ENCODE data around the gene ELOVL5.

DNA sequence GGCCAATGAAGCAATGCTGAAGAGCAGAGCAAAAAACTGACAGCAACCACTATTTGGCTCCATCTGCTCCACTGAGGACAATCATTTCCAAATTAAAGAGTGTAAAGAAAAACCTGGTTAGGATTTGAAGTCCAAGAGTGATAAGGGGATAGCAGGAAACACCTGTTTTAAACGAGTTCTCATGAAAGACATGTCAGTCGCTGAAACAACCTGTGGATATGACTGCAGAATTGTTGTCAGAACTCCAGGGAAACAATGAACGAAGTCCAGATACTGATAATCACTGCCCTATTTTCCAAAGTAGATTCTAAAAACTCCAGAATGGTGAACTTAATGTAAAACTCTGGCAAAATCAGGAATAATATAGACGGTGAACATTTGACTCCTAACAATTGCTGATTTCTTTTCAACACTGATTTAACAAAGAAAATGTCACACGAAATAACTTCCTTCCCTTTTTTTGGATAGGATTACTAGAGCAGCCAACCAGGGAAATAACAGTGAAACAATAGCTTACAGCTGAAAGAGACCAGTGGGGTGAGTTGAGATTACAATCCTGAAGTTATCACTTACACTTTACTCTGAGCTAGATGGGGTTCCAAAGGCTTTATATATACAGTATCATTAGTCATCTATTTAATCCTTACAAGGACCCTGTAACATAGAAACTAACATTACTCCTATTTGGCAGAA, 83.7 kb downstream of the ELOVL5 start:
- TF ChIP-seq POLR2A (IDR thresholded peaks at IDR 0.05; ENCODE audit: extremely low read depth, insufficient read length) = no peak
- TF ChIP-seq, protein P1, sequence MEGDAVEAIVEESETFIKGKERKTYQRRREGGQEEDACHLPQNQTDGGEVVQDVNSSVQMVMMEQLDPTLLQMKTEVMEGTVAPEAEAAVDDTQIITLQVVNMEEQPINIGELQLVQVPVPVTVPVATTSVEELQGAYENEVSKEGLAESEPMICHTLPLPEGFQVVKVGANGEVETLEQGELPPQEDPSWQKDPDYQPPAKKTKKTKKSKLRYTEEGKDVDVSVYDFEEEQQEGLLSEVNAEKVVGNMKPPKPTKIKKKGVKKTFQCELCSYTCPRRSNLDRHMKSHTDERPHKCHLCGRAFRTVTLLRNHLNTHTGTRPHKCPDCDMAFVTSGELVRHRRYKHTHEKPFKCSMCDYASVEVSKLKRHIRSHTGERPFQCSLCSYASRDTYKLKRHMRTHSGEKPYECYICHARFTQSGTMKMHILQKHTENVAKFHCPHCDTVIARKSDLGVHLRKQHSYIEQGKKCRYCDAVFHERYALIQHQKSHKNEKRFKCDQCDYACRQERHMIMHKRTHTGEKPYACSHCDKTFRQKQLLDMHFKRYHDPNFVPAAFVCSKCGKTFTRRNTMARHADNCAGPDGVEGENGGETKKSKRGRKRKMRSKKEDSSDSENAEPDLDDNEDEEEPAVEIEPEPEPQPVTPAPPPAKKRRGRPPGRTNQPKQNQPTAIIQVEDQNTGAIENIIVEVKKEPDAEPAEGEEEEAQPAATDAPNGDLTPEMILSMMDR (IDR thresholded peaks at IDR 0.05; ENCODE audit: low read depth, low read length) = no peak

Data from NB4 (cell line).